Renal cortex interstitium (tissue), 11 donors: ENCODE results near the gene NHSL1. TPM values are rescaled to one million over a fixed set of nuclear protein-coding genes. Genes with fewer than 3 reads are reported as not detected.
A peak's percentile ranks its signal among the peaks of the same experiment; 100 is the strongest.

Source experiments
- DNase-seq, 11 donors: peaks; one replicate each; pipeline ENCODE4 v3.0.0-alpha.2; 2013; ENCODE audit warnings: low read depth in 9 of 11, low spot score in 4 of 11; ENCODE audit errors: extremely low read depth in 1 of 11
- polyA plus RNA-seq, 3 donors: library from polyadenylated mRNA; unstranded; fragments of 120-200 nt; gene quantifications; one replicate each; pipeline ENCODE4 v1.2.1, GENCODE V29; 2013; ENCODE audit not compliant: insufficient read length in 3 of 3

NHSL1 gene
- polyA plus RNA-seq, 3 donors, result 11.3 to 17.3 (median 14.1) TPM

DNA sequence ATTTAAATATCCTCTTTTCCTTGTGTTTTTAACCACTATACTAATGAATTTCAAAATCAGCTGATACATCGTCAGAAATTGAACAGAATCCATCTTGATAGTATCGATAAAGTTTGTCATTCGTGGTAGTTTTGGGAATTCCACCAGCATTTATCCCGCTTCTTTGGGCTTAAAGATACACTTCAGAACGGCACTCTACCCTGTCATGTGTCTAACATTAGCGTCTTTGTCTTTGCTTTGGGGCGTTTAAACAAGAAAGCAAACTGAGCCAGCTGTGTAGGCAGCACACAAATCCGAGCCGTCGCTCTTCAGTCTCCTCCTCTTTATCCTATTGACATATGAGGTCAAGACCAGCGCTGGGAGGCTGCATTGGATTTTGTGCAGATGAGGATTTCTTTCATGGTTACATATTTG is 27.5 kb upstream of the NHSL1 start:
- no peak for DNase-seq

GRCh38 chr6:138525355-138525754 is 26.1 kb upstream of the NHSL1 start:
- DNase-seq, result no peak

DNA sequence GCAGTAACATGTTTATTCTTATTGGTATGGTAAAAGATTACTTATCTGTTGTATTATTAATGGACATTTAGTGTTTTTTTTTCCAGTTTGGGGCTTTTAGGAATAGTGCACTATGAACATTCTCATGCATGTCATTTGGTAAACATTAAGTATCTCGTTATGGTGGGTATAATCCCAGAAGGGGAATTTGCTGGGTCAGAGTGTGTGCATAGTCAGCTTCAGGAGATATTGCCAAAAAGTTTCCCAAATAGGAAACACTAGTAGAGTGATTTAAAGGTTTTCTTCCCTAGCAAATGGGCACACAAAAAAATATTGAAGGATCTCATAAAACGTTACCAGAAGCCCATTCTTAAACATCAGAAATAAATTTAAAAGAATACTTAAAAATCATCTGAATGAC is 25.2 kb upstream of the NHSL1 start:
- no peak for DNase-seq

GRCh38 chr6:138523347-138524210 is 24.3 kb upstream of the NHSL1 start:
- DNase-seq, result no peak

DNA sequence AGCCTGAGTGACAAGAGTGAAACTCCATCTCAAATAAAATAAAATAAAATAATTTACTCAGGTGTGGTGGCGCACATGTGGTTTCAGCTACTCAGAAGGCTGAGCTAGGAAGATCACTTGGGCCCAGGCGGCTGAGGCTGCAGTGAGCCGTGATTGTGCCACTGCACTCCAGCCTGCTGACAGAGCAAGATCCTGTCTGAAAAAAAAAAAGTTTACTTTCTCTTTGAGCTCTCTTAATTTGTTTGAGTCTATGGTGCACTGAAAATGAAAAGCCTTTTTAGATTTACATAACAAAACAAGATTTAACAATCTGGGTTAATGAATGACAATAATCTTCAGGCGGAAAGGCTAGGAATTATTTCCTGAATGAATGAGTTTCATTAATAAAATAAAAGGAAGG is 23.3 kb upstream of the NHSL1 start:
- DNase-seq, result no peak

DNA sequence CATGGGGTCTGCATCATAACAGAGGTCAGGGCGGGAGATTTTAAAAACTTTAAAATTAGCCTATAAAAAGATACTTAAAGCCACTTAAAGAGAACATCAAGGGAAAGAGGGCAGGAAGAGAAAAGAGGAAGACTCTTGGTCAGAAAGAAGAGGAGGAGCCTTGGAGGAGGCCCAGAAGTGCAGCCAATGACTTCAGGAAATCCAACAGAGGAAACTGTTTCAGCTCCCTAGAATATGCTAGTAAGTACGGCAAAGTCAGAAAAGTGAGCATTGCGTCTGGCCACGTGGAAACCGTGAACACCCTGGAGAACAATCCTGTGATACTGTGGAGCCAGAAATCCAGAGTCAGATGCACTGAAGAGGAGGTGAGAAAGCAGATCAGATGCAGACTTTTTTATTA is 22.5 kb upstream of the NHSL1 start:
- DNase-seq, result no peak

GRCh38 chr6:138520463-138520862 is 21.2 kb upstream of the NHSL1 start:
- DNase-seq, result no peak

DNA sequence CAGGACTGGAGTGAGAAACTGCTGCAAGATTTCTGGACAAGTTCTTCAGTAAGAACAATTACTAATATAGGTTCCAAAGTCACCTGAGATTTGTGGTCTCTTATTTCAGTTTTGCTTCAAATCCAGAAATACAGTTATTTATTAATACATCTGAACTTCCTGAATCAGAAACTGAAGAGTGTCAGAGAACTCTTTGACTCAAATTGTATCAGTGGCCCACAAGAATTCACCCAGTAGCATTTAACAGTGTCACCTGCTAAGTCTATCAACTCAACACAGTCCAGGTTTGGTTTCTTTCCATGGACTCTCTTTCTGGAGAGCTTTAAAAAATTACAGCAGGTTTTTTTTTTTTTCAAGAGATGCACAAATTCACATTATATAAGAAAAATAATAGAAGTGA is 18.8 kb upstream of the NHSL1 start:
- DNase-seq, result no peak

DNA sequence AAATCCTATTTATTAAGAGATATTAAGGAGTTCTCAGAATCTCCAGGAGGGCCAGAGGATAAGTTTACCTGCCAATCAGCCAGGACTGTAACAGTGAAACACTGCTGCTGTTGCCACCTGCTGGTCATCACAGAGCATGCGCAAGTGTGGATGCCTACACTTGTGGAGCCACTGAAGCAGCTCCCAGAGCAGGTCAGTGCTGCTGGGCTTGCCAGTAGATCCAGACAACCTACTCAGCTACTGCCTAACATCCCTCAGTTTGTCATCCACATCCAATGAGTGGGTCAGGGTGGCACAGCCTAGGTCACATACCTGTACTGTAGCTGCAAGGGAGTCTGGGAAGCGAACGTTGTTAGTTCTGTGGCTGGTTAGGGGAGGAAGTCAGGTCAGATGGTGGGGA is 18.3 kb upstream of the NHSL1 start:
- no peak for DNase-seq

- DNase-seq, result no peak
Observed at GRCh38 chr6:138515657-138516248, 16.5 kb upstream of the NHSL1 start.

- no peak for DNase-seq
Observed at GRCh38 chr6:138514860-138515540, 15.7 kb upstream of the NHSL1 start.

GRCh38 chr6:138512609-138513008 is 13.3 kb upstream of the NHSL1 start:
- DNase-seq, result no peak

DNA sequence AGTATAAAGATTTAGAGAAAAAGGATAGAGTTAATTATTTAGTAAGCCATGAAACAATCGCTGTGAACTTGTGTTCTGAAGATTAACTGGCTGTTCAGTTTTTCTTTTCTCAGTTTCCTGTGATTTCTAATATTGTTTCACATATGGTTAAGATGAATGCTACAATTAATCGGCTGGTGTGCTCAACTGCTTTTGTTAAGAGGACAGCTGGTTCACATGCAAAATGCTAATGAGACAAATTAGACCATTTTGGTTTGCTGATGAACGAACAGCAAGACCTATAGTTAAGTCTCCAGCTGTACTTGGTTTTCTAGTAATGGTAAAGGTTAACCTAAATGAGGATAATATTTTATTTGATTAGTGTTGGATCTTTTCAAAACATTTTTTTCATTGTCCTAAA is 10.8 kb upstream of the NHSL1 start:
- no peak for DNase-seq

DNA sequence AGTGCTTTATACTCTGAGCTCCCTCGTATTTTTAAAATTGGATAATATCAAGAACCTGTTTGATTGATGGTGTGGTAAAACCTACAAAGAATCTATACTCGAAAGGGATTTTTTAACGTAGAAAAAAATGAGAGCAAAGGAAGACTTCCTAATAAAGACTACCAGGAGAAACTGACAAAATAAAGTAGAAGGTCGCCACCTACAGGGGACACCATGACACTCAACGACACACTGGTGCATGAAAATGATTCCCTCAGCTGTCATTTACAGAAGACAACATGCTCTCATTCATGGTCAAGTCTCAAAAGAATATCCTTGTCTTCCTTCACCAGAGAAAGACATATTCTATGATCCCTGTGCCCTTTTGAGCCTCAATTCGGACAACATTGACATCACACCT is 10.1 kb upstream of the NHSL1 start:
- peak in 2 of 11 donors; percentile 42 to 43 for DNase-seq

- no peak for DNase-seq
Observed at GRCh38 chr6:138508676-138508988, 9.3 kb upstream of the NHSL1 start.

- no peak for DNase-seq
Observed at GRCh38 chr6:138507977-138508675, 8.8 kb upstream of the NHSL1 start.

DNA sequence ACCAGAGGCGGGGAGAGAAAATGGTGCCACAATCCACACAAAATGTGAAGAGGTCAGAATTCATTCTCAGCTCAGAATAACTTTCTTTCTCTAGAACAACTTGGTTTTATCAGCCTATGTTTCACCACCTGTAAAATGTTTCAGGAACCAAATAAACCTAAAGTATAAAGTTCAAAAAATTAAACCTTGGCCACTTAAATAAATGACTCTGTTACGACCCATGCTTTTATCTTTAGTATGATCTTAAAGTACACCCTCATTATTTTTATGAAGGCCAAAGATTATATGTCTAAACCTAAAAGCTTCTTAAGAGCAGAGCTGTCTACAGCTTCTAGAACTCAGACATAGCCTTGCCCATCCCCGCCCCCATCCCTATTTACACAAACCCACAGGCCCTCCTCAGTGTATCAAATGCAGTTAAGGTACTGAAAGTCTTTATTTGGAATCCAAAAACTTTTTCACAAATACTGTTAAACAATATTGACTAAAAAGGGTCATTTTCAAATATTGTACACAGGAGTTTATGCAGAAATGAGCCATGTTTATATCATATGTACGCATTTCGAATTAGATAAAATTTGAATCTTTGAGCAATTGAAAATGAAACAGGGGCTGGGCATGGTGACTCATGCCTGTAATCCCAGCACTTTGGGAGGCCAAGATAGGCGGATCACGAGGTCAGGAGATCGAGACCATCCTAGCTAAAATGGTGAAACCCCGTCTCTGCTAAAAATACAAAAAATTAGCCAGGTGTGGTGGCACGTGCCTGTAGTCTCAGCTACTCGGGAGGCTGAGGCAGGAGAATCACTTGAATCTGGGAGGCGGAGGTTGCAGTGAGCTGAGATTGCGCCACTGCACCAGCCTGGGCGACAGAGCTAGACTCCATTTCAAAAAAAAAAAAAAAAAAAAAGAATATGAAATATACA is 5.7 kb upstream of the NHSL1 start:
- DNase-seq, result no peak

- DNase-seq, result no peak
Observed at GRCh38 chr6:138503881-138504680, 4.8 kb upstream of the NHSL1 start.
